Activated CD8-positive, alpha-beta memory T cell treated with anti-CD3 and anti-CD28 coated beads, Interleukin-2, amount 50 U/mL, for 24 hours (primary cell): ENCODE measurements around the gene LRP8.
"Not testable (repeated sequence)": the region's sequence is repeated elsewhere in the genome, so short reads cannot be mapped to it uniquely, and the experiment has no call there.

Source experiments
- DNase-seq: peaks from one replicate; pipeline ENCODE4 v3.0.0-alpha.2; 2020; ENCODE audit errors: extremely low read depth

The LRP8 gene

GRCh38 chr1:53210954-53211353 lies 116.9 kb downstream of the LRP8 start:
- DNase-seq: no peak

GRCh38 chr1:53210352-53210751 lies 117.5 kb downstream of the LRP8 start:
- no peak for DNase-seq

GRCh38 chr1:53207726-53208125 lies 120.1 kb downstream of the LRP8 start:
- no peak for DNase-seq

GRCh38 chr1:53206735-53207379 lies 121.0 kb downstream of the LRP8 start:
- DNase-seq: no peak

- DNase-seq: not testable (repeated sequence)
Observed at GRCh38 chr1:53206083-53206685, 121.7 kb downstream of the LRP8 start.

- not testable (repeated sequence) for DNase-seq
Observed at GRCh38 chr1:53205496-53205895, 122.4 kb downstream of the LRP8 start.

GRCh38 chr1:53203466-53203865 lies 124.4 kb downstream of the LRP8 start:
- DNase-seq: no peak

GRCh38 chr1:53198241-53198651 lies 129.6 kb downstream of the LRP8 start:
- no peak for DNase-seq

- DNase-seq: no peak
Observed at GRCh38 chr1:53197291-53198200, 130.3 kb downstream of the LRP8 start.

GRCh38 chr1:53196485-53197290 lies 131.2 kb downstream of the LRP8 start, which contains the start of gene CPT2:
TSS of gene CPT2 (plus strand) at chr1:53196824. CDS start at chr1:53196944, 120 bp downstream.
- peak; percentile 83 for DNase-seq

GRCh38 chr1:53196017-53196484 lies 131.8 kb downstream of the LRP8 start:
- no peak for DNase-seq

- no peak for DNase-seq
Observed at GRCh38 chr1:53195246-53196016, 132.4 kb downstream of the LRP8 start.
